ENCODE measurements around the gene ACSM2A. TPM values are rescaled to one million over a fixed set of nuclear protein-coding genes. Genes with fewer than 3 reads are reported as not detected.
"Not testable (repeated sequence)": the region's sequence is repeated elsewhere in the genome, so short reads cannot be mapped to it uniquely, and the experiment has no call there.

The ACSM2A gene
- total RNA-seq, 1 experiment from 2014 or later = not detected

DNA sequence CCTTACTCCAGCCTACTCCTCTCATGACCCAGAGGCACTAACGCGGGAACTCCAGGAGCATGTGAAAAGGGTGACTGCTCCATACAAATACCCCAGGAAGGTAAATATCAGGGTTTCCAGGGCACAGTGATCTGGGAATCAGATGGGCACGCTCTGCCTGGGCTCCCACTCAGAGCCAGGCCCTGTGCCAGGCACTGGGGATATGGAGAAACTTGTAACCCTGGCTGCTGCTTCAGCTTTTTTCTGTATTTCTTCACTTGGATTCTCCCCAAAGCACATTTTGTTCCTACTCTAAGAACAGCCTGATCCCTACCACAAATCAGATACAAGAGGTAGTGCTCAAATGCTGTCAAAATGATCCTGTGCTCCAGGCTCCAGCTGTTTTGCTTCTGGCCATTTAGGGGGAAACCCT is 11.5 kb upstream of the ACSM2A start:
- H3K4me2 ChIP-seq (ENCODE audit: insufficient read depth, insufficient read length, low read length); H2BK12ac ChIP-seq (ENCODE audit: insufficient read length, low read depth, low read length); H3K79me2 ChIP-seq (ENCODE audit: insufficient read depth, low read length); H4K8ac ChIP-seq (replicated peaks; ENCODE audit: insufficient read length, low read depth, low read length); H2BK20ac ChIP-seq (ENCODE audit: low read depth, low read length, poor library complexity, severe bottlenecking); H3T11ph ChIP-seq (ENCODE audit: low read length); H3K23me2 ChIP-seq (ENCODE audit: insufficient read length, low read depth, low read length, poor library complexity, severe bottlenecking); H3K9me3 Mint-ChIP-seq; H4K5ac ChIP-seq (ENCODE audit: insufficient read length, low read depth, low read length); H3K56ac ChIP-seq (ENCODE audit: insufficient read length, low read depth, low read length); H3K36me3 Mint-ChIP-seq (ENCODE audit: insufficient read depth in 1 of 3, low read depth in 3 of 3); H3K79me1 ChIP-seq (ENCODE audit: insufficient read depth, low read depth, low read length, poor library complexity, severe bottlenecking); H2BK15ac ChIP-seq (ENCODE audit: low read depth, low read length); H2BK120ac ChIP-seq (ENCODE audit: low read depth, low read length, poor library complexity, severe bottlenecking); H3K23ac ChIP-seq (ENCODE audit: insufficient read length, low read depth, low read length); H3K27ac ChIP-seq (ENCODE audit: insufficient read length, low read depth, low read length); H2BK5ac ChIP-seq (ENCODE audit: insufficient read length, low read length); H3K4ac ChIP-seq (ENCODE audit: low read depth, low read length); H4K91ac ChIP-seq (ENCODE audit: insufficient read length, low read depth, low read length); DNase-seq; H3K14ac ChIP-seq (ENCODE audit: insufficient read depth, low read length); H3K4me1 Mint-ChIP-seq; H3K9me3 ChIP-seq (ENCODE audit: control insufficient read depth, low read depth, low read length); H3K4me3 Mint-ChIP-seq; H3K27me3 ChIP-seq (ENCODE audit: insufficient read depth, low read length); H3K27me3 Mint-ChIP-seq (ENCODE audit: low read depth); H3K9ac ChIP-seq (ENCODE audit: extremely low read depth, insufficient read length, low read length); H3K18ac ChIP-seq (ENCODE audit: insufficient read length, low read depth, low read length); H2AFZ ChIP-seq (ENCODE audit: low read length); H3K4me1 ChIP-seq (ENCODE audit: insufficient read depth, low read length); H3K27ac Mint-ChIP-seq; H2AK5ac ChIP-seq (ENCODE audit: insufficient read length, low read length); H4K20me1 ChIP-seq (ENCODE audit: control insufficient read depth, insufficient read depth, insufficient read length): not testable (repeated sequence)
- WGBS (ENCODE audit: extremely low coverage, insufficient read length, low lambda C conversion rate) = no CpG with 5 or more reads among the region's 3 CpGs

DNA sequence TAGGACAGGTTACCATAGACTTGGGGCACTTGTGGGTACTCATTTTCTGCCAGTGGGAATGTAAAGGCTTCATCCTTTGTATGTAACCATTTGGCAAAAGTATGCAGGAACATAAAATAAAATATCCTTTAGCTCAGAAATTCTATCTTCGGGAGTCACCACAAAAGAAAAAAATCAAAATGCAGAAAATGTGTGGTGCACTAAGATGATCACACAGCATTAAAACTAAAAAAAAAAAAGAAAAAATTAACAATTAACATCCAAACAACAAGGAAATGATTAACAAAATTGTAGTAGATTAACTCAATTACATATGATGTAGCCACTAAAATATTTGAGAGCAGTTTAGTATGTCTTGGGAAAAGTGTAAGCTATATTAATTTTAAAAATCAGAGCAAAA is 10.6 kb upstream of the ACSM2A start:
- not testable (repeated sequence) for H4K91ac ChIP-seq (ENCODE audit: insufficient read length, low read depth, low read length); H2BK5ac ChIP-seq (ENCODE audit: insufficient read length, low read length); H2AK5ac ChIP-seq (ENCODE audit: insufficient read length, low read length); H2BK120ac ChIP-seq (ENCODE audit: low read depth, low read length, poor library complexity, severe bottlenecking); H3K56ac ChIP-seq (ENCODE audit: insufficient read length, low read depth, low read length); H3K27ac ChIP-seq (ENCODE audit: insufficient read length, low read depth, low read length); H3K9me3 ChIP-seq (ENCODE audit: control insufficient read depth, low read depth, low read length); H4K8ac ChIP-seq (replicated peaks; ENCODE audit: insufficient read length, low read depth, low read length); H2BK15ac ChIP-seq (ENCODE audit: low read depth, low read length); H3K4me2 ChIP-seq (ENCODE audit: insufficient read depth, insufficient read length, low read length); H3K4ac ChIP-seq (ENCODE audit: low read depth, low read length); DNase-seq; H3K79me2 ChIP-seq (ENCODE audit: insufficient read depth, low read length); H3K36me3 Mint-ChIP-seq (ENCODE audit: insufficient read depth in 1 of 3, low read depth in 3 of 3); H3K14ac ChIP-seq (ENCODE audit: insufficient read depth, low read length); H3K79me1 ChIP-seq (ENCODE audit: insufficient read depth, low read depth, low read length, poor library complexity, severe bottlenecking); H4K20me1 ChIP-seq (ENCODE audit: control insufficient read depth, insufficient read depth, insufficient read length); H3K18ac ChIP-seq (ENCODE audit: insufficient read length, low read depth, low read length); H2BK20ac ChIP-seq (ENCODE audit: low read depth, low read length, poor library complexity, severe bottlenecking); H3K4me1 ChIP-seq (ENCODE audit: insufficient read depth, low read length); H3K27me3 ChIP-seq (ENCODE audit: insufficient read depth, low read length); H3K23ac ChIP-seq (ENCODE audit: insufficient read length, low read depth, low read length); H3T11ph ChIP-seq (ENCODE audit: low read length); H3K9me3 Mint-ChIP-seq; H2AFZ ChIP-seq (ENCODE audit: low read length); H3K27me3 Mint-ChIP-seq (ENCODE audit: low read depth); H3K23me2 ChIP-seq (ENCODE audit: insufficient read length, low read depth, low read length, poor library complexity, severe bottlenecking); H3K4me3 Mint-ChIP-seq; H3K4me1 Mint-ChIP-seq; H2BK12ac ChIP-seq (ENCODE audit: insufficient read length, low read depth, low read length); H3K27ac Mint-ChIP-seq; H3K9ac ChIP-seq (ENCODE audit: extremely low read depth, insufficient read length, low read length); H4K5ac ChIP-seq (ENCODE audit: insufficient read length, low read depth, low read length)
- WGBS (ENCODE audit: extremely low coverage, insufficient read length, low lambda C conversion rate) = no CpG with 5 or more reads among the region's 1 CpG
